ELR (cell line): ENCODE results near the gene HLCS.

Experiments
- DNase-seq: peaks from one replicate; pipeline ENCODE4 v3.0.0-alpha.2; 2015; ENCODE audit warnings: low read depth

The HLCS gene

DNA sequence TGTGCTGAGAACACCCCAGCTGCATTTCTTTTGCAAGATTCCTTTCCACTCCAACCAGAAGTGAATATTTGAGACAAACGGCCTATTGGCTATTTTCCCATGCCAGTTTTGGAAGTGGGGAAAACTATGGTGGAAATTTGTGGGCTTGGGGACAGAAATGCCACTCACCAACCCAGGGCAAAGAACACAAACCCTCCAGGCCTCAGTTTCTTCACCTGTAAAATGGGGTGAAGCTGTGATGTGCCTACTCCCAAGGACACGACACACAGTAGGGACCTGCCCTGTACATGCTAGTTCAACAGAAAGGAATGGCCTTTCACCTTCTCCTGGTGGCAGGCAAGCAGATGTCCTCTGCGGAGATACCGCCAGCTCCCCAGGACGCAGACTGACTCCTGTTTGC is 221.0 kb downstream of the HLCS start:
- DNase-seq, result no peak

DNA sequence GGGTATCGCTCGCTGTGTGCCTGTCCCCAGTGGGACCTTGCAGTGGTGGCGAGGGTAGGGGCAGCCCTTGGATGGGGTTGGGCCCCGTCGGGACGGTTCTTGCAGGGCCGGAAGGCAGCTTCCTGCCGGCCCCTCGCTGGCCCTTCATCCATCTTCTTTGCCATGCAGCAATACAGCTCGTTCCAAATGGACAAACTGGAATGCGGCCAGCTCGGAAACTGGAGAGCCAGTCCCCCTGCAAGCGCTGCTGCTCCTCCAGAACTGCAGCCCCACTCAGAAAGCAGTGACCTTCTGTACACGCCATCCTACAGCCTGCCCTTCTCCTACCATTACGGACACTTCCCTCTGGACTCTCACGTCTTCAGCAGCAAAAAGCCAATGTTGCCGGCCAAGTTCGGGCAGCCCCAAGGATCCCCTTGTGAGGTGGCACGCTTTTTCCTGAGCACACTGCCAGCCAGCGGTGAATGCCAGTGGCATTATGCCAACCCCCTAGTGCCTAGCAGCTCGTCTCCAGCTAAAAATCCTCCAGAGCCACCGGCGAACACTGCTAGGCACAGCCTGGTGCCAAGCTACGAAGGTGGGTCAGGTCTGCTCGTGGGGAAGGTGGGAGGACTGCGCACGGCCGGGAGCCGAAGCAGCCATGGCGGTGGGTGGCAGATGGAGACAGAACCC is 221.8 kb downstream of the HLCS start:
- no peak for DNase-seq

DNA sequence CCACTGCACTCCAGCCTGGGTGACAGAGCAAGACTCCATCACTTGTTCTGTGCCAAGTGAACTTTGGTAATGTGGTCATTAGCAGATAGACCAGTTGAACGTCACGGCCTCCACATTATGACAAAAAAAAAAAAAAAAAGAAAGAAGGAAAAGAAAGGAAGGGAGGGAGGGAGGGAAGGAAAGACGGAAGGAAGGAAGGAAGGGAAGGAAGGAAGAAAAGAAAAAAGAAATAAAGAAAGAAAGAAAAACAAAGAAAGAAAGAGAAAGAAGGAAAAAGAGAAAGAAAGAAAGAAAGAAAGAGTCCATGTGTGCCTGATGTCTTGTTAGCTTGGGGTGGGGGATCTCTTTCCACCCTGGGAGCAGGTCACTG is 222.3 kb downstream of the HLCS start:
- DNase-seq, result no peak

DNA sequence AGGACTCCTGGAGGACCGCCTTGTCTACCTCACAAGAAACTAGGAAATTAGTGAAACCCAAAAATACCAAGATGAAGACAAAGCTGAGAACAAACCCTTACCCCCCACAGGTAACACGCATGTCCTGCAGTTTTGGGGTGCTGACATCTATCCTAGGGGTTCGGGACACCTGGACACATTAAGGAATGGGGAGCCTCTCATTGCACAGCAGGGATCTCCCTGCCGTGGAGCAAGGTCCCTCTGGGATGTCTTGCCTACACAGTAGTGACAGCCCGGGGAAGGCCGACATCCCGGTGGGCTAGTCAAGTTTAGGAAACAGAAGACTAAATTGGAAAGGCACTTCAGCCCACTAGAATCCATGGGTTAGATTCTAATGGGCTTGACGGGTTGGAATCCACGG is 223.0 kb downstream of the HLCS start:
- no peak for DNase-seq

DNA sequence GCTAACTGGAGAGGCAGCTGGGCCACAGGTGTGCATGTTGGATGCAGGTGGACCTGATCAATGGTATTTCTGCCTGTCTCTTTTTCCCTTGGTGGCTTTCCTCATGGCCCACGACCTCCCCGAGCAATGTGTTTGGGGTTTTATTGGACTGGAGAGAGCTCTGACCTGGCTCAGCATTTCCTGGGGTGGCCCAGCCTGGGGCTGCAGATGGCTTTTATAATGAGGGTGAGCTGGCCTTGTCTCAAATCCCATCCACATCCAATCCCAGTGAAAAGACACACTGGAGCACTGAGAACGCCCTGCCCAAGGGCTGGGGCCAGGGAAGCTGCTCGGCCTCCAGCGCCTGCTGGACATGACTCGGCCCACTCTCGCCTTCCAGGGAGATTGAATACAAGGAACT is 223.5 kb downstream of the HLCS start:
- DNase-seq, result no peak

DNA sequence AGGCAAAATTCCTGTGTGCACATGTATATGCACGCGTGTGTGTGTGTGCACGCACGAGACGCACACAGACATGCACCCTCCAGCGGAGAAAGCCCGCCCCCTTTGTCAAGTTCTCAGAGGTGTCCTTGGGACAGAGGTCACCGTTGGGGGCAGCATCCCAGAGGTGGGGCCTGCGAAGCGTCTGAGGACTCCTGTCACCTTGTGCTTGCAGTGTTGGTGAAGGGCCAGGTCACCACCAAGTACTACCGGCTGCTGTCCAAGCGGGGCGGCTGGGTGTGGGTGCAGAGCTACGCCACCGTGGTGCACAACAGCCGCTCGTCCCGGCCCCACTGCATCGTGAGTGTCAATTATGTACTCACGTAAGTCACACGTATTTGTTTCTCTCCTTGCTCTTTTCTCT is 225.0 kb downstream of the HLCS start:
- DNase-seq, result no peak

- DNase-seq, result no peak
Measured at GRCh38 chr21:36738489-36739126, 227.9 kb downstream of the HLCS start.

DNA sequence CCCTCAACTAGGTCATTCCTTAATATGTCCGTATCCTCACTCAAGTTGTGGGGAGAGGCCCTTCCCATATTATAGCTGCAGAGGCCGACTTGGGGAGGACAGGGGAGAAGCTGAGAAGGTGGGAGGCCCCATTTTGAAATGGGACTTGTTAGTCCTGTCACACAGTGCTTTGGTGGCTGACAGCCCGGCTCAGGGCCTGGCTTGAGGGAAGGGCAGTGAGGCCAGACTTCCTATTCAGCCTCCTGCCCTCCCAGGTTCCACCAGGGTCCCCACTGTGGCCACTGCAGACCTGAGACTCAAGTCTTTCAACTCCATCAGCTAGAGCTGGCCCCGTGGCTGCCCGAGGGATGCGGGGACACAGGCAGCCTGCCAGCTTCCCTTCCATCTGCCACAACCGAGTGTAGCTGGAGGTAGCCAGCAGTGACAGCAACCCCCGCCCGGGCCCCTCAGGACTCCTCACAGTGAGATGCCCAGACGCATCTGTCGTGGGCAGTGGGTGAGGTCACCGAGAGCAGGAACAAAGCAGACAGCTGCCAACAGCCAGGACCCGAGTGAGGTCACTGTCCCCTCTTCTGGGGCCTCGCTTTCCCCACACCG is 230.6 kb downstream of the HLCS start:
- no peak for DNase-seq

- DNase-seq, result no peak
Measured at GRCh38 chr21:36735201-36735515, 231.3 kb downstream of the HLCS start.

GRCh38 chr21:36734367-36735200 is 231.9 kb downstream of the HLCS start:
- no peak for DNase-seq

- DNase-seq, result no peak
Measured at GRCh38 chr21:36733857-36734256, 232.6 kb downstream of the HLCS start.

- no peak for DNase-seq
Measured at GRCh38 chr21:36732761-36733160, 233.7 kb downstream of the HLCS start.

- no peak for DNase-seq
Measured at GRCh38 chr21:36732217-36732616, 234.3 kb downstream of the HLCS start.

DNA sequence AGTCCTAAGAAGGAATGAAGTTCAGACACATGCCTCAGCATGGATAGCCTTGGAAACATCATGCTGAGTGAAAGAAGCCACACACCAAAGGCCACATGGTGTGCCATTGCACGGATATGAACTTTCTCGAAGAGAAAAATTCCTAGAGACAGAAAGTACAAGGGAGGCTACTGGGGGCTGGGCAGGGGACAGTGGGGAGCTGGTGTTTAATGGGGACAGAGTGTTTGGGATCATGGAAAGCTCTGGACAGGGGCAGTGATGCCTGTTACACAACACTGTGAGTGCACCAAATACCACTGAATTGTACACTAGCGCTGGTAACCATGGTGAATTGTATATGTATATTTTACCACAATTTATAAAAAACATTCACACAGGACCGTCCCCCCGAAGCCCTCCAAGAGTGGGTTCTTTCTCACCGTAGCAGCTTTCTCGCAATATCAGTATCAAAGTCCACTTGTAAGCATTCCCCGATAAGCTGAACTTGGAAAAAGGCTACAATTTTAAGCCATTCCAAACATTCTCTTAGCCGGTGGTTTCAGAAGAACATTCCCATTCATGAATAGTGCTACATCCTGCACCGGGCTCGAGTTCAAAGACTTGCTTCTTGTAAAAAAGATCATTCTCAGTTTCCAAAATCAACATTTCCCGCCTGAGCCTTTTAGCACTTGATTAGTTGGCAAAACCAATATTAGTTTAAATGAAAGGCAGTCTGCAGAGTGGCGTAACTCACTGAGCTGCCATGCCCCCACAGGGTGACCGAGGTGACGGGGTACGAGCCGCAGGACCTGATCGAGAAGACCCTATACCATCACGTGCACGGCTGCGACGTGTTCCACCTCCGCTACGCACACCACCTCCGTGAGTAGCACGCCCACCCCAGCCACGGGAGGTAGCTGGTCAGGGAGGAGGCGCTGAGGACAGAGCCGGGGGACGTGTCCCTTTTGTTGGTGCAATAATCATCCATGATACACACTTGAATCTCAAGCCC is 235.9 kb downstream of the HLCS start:
- no peak for DNase-seq

DNA sequence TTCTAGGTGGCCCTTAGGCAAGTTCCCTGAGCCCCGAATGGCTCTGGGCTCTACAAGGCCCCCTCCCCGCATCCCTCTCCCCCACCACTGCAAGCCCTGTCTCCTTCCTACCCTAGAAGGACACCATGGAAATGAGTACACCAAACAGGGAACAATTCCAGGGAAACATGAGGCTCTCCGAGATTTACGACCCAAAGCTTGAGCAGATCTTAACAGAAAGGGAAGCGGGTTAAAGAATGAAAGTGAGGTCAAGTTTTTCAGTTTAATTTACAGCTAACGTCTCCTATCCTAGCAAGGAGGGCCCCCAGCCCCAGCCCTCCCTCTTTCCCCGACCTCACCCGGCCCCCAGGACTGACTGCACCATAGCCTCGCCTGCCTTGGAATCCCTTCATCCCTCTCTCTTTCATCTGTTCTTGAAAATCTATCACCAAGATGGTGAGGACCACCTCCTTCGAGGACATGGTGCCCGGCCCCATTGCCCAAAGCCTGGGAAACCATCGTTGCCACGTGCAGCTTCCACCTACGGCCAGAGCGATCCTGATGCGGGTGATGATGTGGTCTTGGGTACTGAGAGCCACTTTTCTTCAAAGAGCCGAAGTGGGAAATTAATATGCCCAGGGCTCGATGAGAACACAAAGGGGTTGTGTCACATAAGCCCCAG is 237.0 kb downstream of the HLCS start:
- DNase-seq, result no peak

DNA sequence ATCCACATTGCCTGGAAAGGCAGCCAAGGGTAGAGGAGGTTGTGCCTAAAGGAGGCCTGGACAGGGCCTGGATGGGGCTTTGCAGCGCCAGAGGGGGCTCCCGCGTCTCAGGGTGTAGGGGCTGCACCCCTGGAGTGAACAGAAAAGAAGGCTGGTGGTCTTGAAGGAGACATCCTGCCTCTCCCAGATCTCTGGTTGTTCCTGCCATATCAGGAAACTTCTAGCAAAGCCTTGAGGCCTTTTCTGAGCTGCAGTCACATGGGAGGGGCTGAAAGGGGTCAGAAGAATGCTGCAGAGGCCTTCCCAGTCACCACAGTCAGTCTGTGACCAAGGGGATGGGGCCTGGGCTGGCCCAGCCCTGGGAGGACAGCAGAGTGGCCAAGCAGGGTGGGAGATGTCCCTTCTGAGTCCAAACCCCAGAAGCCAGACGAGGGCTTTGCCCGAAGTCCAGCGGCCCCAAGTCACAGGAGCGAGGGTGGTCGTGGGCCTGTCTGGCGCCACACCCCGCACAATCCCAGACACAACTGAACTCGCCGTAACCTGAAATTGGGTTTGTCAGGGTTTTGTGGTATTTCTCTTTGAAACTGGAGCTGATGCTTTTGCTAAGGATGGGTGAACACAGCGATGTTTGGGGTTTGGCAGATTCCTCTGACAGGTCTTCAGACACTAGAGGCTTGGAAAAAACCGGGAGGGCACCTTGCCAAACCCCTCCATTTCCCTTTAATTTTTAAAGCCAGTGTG is 237.9 kb downstream of the HLCS start:
- DNase-seq, result no peak

- no peak for DNase-seq
Measured at GRCh38 chr21:36727866-36728265, 238.6 kb downstream of the HLCS start.

- no peak for DNase-seq
Measured at GRCh38 chr21:36725793-36726386, 240.6 kb downstream of the HLCS start.

DNA sequence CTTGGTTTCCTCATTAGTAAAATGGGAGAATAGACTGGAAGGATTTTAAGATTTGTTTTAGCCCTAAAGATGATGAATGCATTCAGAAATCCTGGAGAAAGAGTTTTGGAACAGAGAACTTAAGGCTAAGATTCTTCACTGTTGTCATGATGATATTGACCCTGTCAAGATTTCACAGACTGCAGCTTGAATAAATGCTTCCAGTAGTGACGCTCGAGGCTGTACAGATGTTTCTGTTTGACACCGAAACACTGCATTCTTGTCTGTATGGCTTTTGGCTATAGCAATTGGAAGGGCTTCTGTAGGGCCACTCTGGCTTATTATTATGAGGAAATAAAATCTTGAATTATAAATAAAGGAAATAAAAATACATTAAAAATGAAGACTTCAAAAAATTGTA is 241.8 kb downstream of the HLCS start:
- no peak for DNase-seq

- no peak for DNase-seq
Measured at GRCh38 chr21:36723371-36723881, 243.0 kb downstream of the HLCS start.
